IPS DF 4.7 (cell line): ENCODE results near the gene WFIKKN1.
"Not testable (repeated sequence)": the region's sequence is repeated elsewhere in the genome, so short reads cannot be mapped to it uniquely, and the experiment has no call there.

Experiments used
- DNase-seq: peaks from one replicate; pipeline ENCODE4 v3.0.0-alpha.2; 2013; ENCODE audit warnings: low spot score; ENCODE audit errors: extremely low read depth

WFIKKN1 gene

GRCh38 chr16:595094-595528 is 35.7 kb upstream of the WFIKKN1 start:
- DNase-seq = no peak

GRCh38 chr16:595942-596735 is 34.6 kb upstream of the WFIKKN1 start:
- no peak for DNase-seq

GRCh38 chr16:596736-597060 is 34.1 kb upstream of the WFIKKN1 start:
- no peak for DNase-seq

- not testable (repeated sequence) for DNase-seq
Measured at GRCh38 chr16:597655-598054, 33.1 kb upstream of the WFIKKN1 start.

- no peak for DNase-seq
Measured at GRCh38 chr16:598823-599739, 31.7 kb upstream of the WFIKKN1 start.

- no peak for DNase-seq
Measured at GRCh38 chr16:600781-601180, 30.0 kb upstream of the WFIKKN1 start.

- no peak for DNase-seq
Measured at GRCh38 chr16:603933-604332, 26.9 kb upstream of the WFIKKN1 start.

GRCh38 chr16:606656-607307 is 24.0 kb upstream of the WFIKKN1 start:
- no peak for DNase-seq

- DNase-seq = no peak
Measured at GRCh38 chr16:608019-608418, 22.8 kb upstream of the WFIKKN1 start.

GRCh38 chr16:609316-609715 is 21.5 kb upstream of the WFIKKN1 start:
- no peak for DNase-seq

- DNase-seq = no peak
Measured at GRCh38 chr16:609984-610383, 20.8 kb upstream of the WFIKKN1 start.

- DNase-seq = no peak
Measured at GRCh38 chr16:610513-611381, 20.0 kb upstream of the WFIKKN1 start.

- DNase-seq = no peak
Measured at GRCh38 chr16:615122-615521, 15.7 kb upstream of the WFIKKN1 start.

- no peak for DNase-seq
Measured at GRCh38 chr16:616733-617586, 13.8 kb upstream of the WFIKKN1 start.

GRCh38 chr16:617855-618254 is 12.9 kb upstream of the WFIKKN1 start:
- no peak for DNase-seq

GRCh38 chr16:619476-620100 is 11.2 kb upstream of the WFIKKN1 start:
- no peak for DNase-seq

- no peak for DNase-seq
Measured at GRCh38 chr16:620700-621525, 9.9 kb upstream of the WFIKKN1 start.

GRCh38 chr16:621526-622105 is 9.2 kb upstream of the WFIKKN1 start:
- no peak for DNase-seq
